HG03460 (cell line): Measurements from ENCODE around the gene NHLH2.

Experiments
- ATAC-seq: cut with Tn5 transposase; IDR thresholded peaks from one replicate; pipeline ENCODE4 v1.9.1; 2021; ENCODE audit not compliant: unreplicated experiment

NHLH2 gene

GRCh38 chr1:115838431-115839028, 2.4 kb downstream of the NHLH2 start:
- no peak for ATAC-seq

DNA sequence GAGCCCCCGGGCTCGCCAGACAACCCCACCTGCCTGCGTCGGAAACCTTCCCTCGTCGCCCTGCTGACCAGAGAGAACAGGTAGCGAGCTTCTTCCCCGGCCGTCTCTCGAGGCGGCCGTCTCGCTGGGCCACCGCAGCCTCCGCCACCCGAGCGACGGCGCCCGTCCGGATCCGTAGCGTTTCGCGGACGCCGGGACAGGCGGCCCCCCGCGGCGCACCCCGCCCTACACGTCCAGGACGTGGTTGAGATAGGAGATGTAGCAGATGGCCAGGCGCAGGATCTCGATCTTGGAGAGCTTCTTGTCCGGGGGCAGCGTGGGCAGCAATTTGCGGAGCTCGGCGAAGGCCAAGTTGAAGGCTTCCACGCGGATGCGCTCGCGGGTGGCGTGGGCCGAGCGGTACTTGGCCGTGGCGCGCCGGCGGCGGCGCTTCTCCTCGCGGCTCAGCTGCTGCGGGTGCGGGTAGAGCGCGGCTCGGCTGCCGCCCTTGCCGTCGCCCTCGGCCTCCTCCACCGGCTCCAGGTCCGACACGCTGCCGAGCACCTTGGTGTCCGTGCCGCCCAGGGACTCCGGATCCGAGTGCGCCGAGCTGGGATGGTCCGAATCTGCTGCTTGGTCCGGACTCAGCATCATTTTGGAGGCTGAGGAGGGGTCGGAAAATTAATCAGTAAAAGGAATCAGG, 3.0 kb downstream of the NHLH2 start:
- no peak for ATAC-seq

DNA sequence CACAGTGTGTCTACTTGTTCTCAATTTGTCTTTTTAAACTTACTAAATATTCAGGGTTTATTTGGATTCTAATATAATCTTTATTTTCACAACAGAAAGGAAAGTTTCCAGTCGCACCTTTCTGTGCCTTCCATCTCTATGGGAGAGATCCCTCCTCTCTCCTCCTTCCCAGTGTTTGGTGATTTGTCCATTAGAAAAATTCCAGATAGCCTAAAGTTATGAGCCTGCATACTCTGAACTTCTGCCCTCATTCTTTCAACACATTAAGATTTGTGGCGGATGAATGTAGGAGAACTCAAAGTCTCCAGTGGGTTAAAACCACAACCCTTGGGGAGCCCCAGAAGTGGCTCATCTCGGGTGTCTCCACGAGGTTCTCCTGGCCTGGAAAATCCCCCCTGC, 3.6 kb downstream of the NHLH2 start:
- ATAC-seq = no peak

GRCh38 chr1:115833856-115834255, 7.1 kb downstream of the NHLH2 start:
- no peak for ATAC-seq

DNA sequence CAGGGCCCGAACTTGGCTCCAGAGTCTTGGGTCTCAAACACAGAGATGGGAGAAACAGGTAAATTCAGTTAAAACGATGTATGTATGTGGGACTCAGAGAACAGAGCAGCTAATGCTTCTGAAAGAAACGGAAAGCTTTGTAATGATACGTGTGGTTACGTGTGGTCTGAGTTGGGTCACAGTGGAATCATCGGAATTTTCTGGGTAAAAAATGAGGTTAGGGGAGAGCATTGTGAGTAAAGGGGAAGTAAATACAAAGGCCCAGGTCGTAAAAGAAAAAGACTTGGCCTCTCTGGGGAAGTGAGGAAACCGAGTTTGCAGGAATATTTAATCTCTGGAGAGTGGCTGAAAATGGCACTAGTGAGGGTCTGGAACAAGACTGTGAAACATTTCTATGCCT, 8.3 kb downstream of the NHLH2 start:
- ATAC-seq = no peak

DNA sequence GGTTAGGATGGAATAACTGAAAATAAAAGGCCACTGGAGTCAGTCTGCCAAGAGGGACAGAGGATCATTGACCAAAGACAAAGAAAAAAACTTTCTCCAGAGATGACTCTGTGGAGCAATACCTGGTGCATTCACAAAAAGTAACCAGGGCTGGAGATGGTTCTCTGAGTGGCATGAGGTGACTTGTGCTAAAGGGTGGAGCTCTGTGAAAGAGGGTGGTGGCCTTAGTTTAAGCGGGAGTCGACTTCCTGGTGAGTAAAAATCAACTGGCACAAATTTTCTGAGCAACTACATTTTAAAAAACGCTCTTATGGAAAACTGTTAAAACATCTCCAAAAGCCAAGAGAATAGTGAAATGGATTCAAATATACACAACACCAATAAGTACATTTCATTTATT, 10.0 kb downstream of the NHLH2 start:
- no peak for ATAC-seq

DNA sequence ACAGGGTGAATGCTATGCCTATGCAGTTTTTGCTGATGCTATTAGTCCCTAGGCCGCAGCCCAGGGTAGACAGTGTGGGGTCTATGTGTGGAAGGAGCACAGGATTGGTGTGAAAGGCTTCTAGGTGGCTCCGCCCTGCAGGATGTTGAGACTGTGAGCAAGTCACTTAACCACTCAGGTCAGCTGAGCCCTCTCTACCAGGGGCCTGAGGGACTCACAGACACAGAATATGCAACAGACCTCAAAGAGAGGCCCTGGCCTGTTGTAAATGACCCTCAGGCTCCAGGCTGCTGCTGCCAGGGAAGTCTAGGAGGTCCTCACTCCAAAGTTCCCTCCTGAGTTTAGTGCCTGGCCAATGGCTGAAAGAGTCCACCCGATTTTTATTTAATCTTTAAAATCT, 11.0 kb downstream of the NHLH2 start:
- no peak for ATAC-seq

- ATAC-seq = no peak
Measured at GRCh38 chr1:115829023-115829674, 11.8 kb downstream of the NHLH2 start.

DNA sequence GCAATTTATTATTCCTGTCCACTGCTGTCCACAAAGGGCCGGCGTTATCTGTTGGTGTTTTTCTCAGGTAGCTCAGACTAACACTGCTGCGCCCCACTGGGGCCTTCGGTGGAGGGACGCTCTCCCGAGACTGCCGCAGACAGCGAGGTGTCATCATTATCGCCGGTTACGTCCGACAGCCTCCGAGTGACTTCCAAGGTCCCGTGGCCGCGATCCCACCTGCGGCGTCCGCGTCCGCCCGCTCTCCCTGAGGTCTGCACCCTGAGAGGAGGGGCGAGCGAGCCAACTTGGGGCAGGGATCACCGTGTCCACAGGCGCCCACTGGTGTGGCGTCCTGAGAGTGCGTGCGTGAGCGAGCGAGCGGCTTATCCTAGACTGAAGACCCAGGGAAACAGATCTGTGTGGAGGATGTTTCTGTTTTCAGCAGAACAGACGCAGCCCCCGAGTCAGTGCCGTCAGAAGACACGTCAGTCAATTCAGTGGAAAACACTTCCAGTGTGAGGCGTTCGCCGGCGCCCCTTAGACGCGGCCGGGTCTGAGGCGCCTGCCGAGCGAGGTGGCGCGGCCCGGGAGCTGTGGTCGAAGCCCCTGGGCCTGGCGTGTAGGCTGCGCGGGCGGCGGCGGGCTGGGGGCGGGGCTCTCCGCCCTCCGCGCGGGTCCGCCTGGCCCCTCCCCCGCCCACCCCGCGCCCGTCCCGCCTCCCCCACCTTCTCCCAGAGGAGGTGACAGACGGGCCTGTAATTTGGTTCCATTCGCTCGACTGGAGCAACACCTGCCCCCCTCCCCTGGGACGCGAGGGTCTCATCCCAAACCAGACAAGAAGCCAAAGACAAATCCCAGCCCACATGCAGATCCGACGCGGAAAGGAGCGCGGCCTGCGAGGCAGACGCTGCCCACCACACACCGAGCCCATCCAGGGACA, 12.6 kb downstream of the NHLH2 start:
- no peak for ATAC-seq

GRCh38 chr1:115827452-115828044, 13.4 kb downstream of the NHLH2 start:
- ATAC-seq = no peak

DNA sequence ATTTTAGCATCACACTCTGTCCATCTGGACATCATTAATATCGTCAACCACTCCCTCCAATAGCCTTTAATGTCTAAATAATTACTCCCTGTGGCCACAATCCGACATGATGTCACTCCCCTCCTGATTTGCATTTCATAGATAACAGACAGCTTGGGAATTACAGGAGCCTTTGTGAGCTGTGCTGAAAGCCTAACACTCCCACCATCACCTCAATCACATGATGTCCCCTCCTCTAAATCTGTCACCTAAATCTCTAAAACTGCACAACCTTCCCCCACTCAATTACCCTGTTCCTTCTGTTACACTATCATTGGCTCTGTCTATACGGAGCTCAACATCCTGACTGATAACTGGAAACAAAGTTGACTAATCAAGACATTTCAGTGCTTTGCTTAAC, 14.3 kb downstream of the NHLH2 start:
- ATAC-seq = no peak

DNA sequence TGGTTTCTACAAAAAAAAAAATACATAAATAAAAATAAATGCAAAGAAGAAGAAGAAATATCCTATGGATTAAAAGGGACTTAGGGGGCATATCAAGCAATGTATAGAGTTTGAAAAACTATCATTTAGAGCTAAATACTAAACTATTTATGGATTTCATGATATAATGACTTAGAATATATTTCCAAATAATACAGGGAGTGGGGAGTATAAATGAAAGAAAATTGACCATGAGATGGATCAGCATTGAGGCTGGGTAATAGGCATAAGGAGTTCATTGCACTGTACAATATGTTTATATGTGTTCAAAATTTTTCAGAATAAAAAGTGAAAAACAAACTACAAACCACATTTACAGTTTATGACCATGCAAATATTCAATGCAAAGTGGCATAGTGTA, 18.8 kb downstream of the NHLH2 start:
- ATAC-seq = no peak

DNA sequence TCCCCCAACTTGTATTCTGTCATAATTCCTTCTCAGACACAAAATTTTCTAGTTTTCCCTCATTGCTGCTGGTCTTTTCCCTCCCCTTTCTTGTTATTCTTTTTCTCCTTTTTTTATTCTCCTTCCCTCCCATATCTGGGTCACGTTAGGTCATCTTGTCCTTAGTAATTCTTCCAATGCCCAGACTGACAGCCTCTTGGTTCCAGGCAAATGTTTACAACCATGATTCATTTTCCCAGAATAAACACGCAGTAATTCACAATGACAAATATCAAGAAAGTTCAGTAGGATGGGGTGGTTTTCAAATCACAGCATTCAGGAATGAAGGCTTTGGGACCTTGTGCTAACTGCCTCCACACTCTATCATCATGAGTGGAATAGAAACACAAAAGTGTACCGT, 25.2 kb downstream of the NHLH2 start:
- no peak for ATAC-seq

DNA sequence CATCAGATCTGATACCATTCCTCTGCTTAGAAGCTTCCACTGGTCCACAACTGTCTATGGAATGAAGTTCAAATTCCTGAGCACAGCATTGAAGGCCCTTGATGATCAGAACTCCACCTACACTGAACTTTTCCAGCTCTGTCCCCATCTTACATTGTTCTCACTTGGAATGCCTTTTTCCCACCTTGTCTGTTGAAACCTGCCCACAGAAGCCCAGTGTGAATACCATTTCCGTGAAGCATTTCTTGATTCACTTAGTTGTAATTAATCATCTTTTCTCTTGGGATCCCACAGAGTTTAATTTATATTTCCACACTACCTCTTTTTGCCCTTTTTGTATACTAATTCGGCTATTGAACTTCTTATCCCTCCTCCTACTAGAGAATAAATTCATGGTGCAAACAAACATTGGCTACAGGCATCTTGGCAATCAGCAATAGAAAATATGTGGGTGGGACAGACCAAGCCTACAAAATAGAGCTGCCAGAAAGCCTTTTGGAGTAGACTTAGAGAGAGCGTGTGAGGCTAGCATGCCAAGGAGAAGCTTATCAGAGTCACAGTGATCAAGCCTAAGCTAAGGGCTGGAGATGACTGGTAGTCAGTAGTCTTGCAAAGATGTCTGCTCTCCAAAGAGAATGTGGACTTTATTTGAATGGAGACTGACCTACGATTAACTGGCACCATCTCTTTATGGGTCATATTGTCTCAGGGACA, 26.1 kb downstream of the NHLH2 start:
- no peak for ATAC-seq

GRCh38 chr1:115813727-115814126, 27.2 kb downstream of the NHLH2 start:
- no peak for ATAC-seq

GRCh38 chr1:115811140-115811828, 29.6 kb downstream of the NHLH2 start:
- ATAC-seq = no peak

GRCh38 chr1:115810609-115811008, 30.3 kb downstream of the NHLH2 start:
- ATAC-seq = no peak

DNA sequence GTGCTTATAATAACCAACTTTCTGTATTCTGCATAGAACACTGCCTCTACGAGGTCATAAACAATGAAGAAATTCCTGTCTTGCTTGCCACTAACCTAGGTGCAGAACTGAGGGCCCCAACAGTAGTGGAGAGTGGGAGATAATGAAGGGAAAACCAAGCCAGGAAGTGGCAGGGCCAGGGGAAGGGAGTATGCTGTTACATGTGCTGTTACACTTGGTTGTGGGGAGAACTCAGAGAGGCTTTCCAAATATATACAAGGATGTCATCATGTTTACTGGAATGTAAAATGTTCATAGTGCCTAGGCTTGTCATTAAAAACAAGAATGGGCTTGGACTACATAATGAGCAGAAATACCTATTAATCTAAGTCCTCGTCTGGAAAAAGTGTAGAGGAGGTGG, 31.1 kb downstream of the NHLH2 start:
- ATAC-seq = no peak

- no peak for ATAC-seq
Measured at GRCh38 chr1:115809076-115809475, 31.9 kb downstream of the NHLH2 start.

DNA sequence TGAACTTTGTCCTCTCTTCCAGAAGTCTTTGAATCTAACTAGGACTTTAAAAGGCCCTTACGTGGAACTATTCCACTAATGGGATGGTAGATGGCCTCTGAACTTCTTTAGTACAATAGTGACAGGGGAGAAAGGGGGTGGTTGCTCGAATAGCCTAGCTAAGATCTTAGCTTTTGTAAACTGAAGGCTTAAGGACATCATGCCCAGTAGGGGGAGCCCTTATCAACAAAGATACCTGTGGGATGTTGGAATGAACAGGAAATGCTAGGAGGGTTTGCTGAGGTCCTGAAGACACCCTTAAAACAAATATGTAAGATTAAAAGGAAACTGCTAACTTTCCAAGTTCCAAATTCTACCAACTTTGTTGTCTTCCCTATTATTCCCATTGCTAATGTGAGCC, 33.2 kb downstream of the NHLH2 start:
- no peak for ATAC-seq
